ENCODE data around the gene METTL1. TPM values are rescaled to one million over a fixed set of nuclear protein-coding genes. Genes with fewer than 3 reads are reported as not detected.
"Not testable (repeated sequence)": the region's sequence is repeated elsewhere in the genome, so short reads cannot be mapped to it uniquely, and the experiment has no call there.

METTL1 gene
- total and polyA plus RNA-seq, 2 donors (not counting 1 experiment from before 2014, with no cell fraction given): 9.1 to 9.2 TPM

- ATAC-seq (ENCODE audit: low read depth); H3K9ac ChIP-seq (ENCODE audit: low read length); H3K4me1 ChIP-seq (ENCODE audit: control insufficient read depth in 2 of 2, insufficient read depth in 2 of 2, low read length in 2 of 2); H3K27me3 ChIP-seq (replicated peaks in 1 of 4; ENCODE audit: control extremely low read depth in 1 of 4, control insufficient read depth in 3 of 4, insufficient read depth in 4 of 4, low read length in 3 of 4); H2AFZ ChIP-seq (ENCODE audit: insufficient read depth, low read depth, low read length, poor library complexity, severe bottlenecking); H3K4me2 ChIP-seq (replicated peaks; ENCODE audit: low read depth, low read length, poor library complexity, severe bottlenecking); H3K4me3 Mint-ChIP-seq; H3K27ac ChIP-seq (ENCODE audit: low read length in 2 of 2); H3K4me3 ChIP-seq (ENCODE audit: control extremely low read depth in 1 of 5, extremely low read depth in 1 of 5, insufficient read depth in 1 of 5, low read depth in 2 of 5, low read length in 4 of 5); DNase-seq; intact Hi-C loops (cut with micrococcal nuclease); H3K9me3 ChIP-seq (ENCODE audit: control extremely low read depth in 1 of 3, control insufficient read depth in 2 of 3, insufficient read depth in 1 of 3, low read length in 2 of 3); H3K9me3 Mint-ChIP-seq (ENCODE audit: insufficient read depth); H3K27me3 Mint-ChIP-seq; H3K79me2 ChIP-seq (ENCODE audit: control insufficient read depth, insufficient read depth, low read length); H3K4me1 Mint-ChIP-seq; H3K27ac Mint-ChIP-seq: not testable (repeated sequence)
- ChIA-PET POLR2A (interaction anchor here (0.6 to 0.7 kb wide), 2 partner anchors 57 to 87 kb away, joined by 3 read pairs; no protein-coding TSS in a partner anchor), CTCF (interaction anchor here (0.7 to 2.7 kb wide), 5 partner anchors 10 to 49 kb away, joined by 3 to 9 read pairs (median 5); no protein-coding TSS in a partner anchor)
- peaks cover 0 to 20% of the 10 kb centered on the region in 2 experiments for H3K36me3 ChIP-seq (replicated peaks in 1 of 2; ENCODE audit: control extremely low read depth in 1 of 2, control insufficient read depth in 1 of 2, extremely low read depth in 1 of 2, insufficient read depth in 2 of 2, low read length in 1 of 2)
- WGBS (ENCODE audit: insufficient coverage): 93% methylated on average over 3 of the region's 3 CpGs
- H4K20me1 ChIP-seq (ENCODE audit: control insufficient read depth, insufficient read depth, low read length, poor library complexity, severe bottlenecking): peaks cover 13% of the 10 kb centered on the region
Observed at GRCh38 chr12:57817990-57818331, 46.1 kb upstream of the METTL1 start.

- DNase-seq (no peak), ATAC-seq (ENCODE audit: low read depth) (no peak)
- Histone ChIP-seq H3K27me3 (replicated peaks in 1 of 4; ENCODE audit: control extremely low read depth in 1 of 4, control insufficient read depth in 3 of 4, insufficient read depth in 4 of 4, low read length in 3 of 4) (no peaks in the 10 kb centered on the region), H3K4me2 (replicated peaks; ENCODE audit: low read depth, low read length, poor library complexity, severe bottlenecking) (no peak overlapping the region), H2AFZ (ENCODE audit: insufficient read depth, low read depth, low read length, poor library complexity, severe bottlenecking) (no peak overlapping the region), H3K27ac (ENCODE audit: low read length in 2 of 2) (no peak overlapping the region), H3K79me2 (ENCODE audit: control insufficient read depth, insufficient read depth, low read length) (no peaks in the 10 kb centered on the region), H4K20me1 (ENCODE audit: control insufficient read depth, insufficient read depth, low read length, poor library complexity, severe bottlenecking) (peaks cover 8% of the 10 kb centered on the region), H3K9ac (ENCODE audit: low read length) (no peak overlapping the region), H3K9me3 (ENCODE audit: control extremely low read depth in 1 of 3, control insufficient read depth in 2 of 3, insufficient read depth in 1 of 3, low read length in 2 of 3) (no peaks in the 10 kb centered on the region), H3K4me3 (ENCODE audit: control extremely low read depth in 1 of 5, extremely low read depth in 1 of 5, insufficient read depth in 1 of 5, low read depth in 2 of 5, low read length in 4 of 5) (no peak overlapping the region), H3K36me3 (replicated peaks in 1 of 2; ENCODE audit: control extremely low read depth in 1 of 2, control insufficient read depth in 1 of 2, extremely low read depth in 1 of 2, insufficient read depth in 2 of 2, low read length in 1 of 2) (peaks cover 0 to 15% of the 10 kb centered on the region in 2 experiments), H3K4me1 (ENCODE audit: control insufficient read depth in 2 of 2, insufficient read depth in 2 of 2, low read length in 2 of 2) (no peaks in the 10 kb centered on the region)
- H3K9me3 Mint-ChIP-seq (ENCODE audit: insufficient read depth): no peaks in the 10 kb centered on the region
- H3K4me1 Mint-ChIP-seq: no peaks in the 10 kb centered on the region
- no peaks in the 10 kb centered on the region for H3K27me3 Mint-ChIP-seq
- ChIA-PET POLR2A (interaction anchor here (0.6 kb wide), 1 partner anchor 56 kb away, joined by 3 read pairs; no protein-coding TSS in a partner anchor), CTCF (interaction anchor here (0.7 to 2.7 kb wide), 4 partner anchors 10 to 50 kb away, joined by 3 to 9 read pairs (median 7); no protein-coding TSS in a partner anchor)
- H3K4me3 Mint-ChIP-seq: no peak overlapping the region
- TF ChIP-seq CTCF (IDR thresholded peaks at IDR 0.05) (no peak), EZH2 (IDR thresholded peaks at IDR 0.05; ENCODE audit: borderline replicate concordance, insufficient read depth, low read depth, low read length, poor library complexity, severe bottlenecking) (no peak)
- H3K27ac Mint-ChIP-seq: no peak overlapping the region
- 95% methylated on average over 8 of the region's 8 CpGs for WGBS (ENCODE audit: insufficient coverage)
- intact Hi-C loops (cut with micrococcal nuclease): no loop called here
Observed at GRCh38 chr12:57817261-57817989, 45.5 kb upstream of the METTL1 start.
